ENCODE data around the gene RBM44.

RBM44 gene

GRCh38 chr2:237886685-237887481, 88.3 kb downstream of the RBM44 start:
- DNase-seq (ENCODE audit: low spot score), result peak; percentile 99

- DNase-seq (ENCODE audit: low spot score), result no peak
Observed at GRCh38 chr2:237888389-237888788, 89.8 kb downstream of the RBM44 start.

GRCh38 chr2:237889016-237889415, 90.4 kb downstream of the RBM44 start:
- no peak for DNase-seq (ENCODE audit: low spot score)

GRCh38 chr2:237889811-237890210, 91.2 kb downstream of the RBM44 start:
- DNase-seq (ENCODE audit: low spot score), result no peak

Small RNAs within 50 kb of the gene (small RNA-seq; reads per million reads assigned to genes)
- gene RF00157, result 0.09 to 0.86 reads per million in 2 experiments
